Stimulated activated CD4-positive, alpha-beta T cell treated with anti-CD3 and anti-CD28 coated beads, Interleukin-15, amount 100 ng/mL, for 48 hours (primary cell): ENCODE measurements around the gene FAM120AOS.
"Not testable (repeated sequence)": the region's sequence is repeated elsewhere in the genome, so short reads cannot be mapped to it uniquely, and the experiment has no call there.

ENCODE experiments used
- DNase-seq, 2 donors: peaks; one replicate each; pipeline ENCODE4 v3.0.0-alpha.2; 2020; ENCODE audit warnings: low read depth in 2 of 2

Gene FAM120AOS

GRCh38 chr9:93467062-93467416 is 13.7 kb upstream of the FAM120AOS start:
- DNase-seq = no peak

GRCh38 chr9:93466416-93467061 is 13.2 kb upstream of the FAM120AOS start:
- no peak for DNase-seq

GRCh38 chr9:93465855-93466254 is 12.5 kb upstream of the FAM120AOS start:
- DNase-seq = no peak

- no peak for DNase-seq
These were observed 11.5 kb upstream of the FAM120AOS start for GRCh38 chr9:93464876-93465275.

- no peak for DNase-seq
These were observed 11.0 kb upstream of the FAM120AOS start for GRCh38 chr9:93464395-93464794.

GRCh38 chr9:93463638-93464248 is 10.4 kb upstream of the FAM120AOS start:
- DNase-seq = no peak

GRCh38 chr9:93461821-93462220 is 8.4 kb upstream of the FAM120AOS start:
- no peak for DNase-seq

GRCh38 chr9:93461414-93461743 is 8.0 kb upstream of the FAM120AOS start:
- DNase-seq = no peak

- DNase-seq = no peak
These were observed 7.5 kb upstream of the FAM120AOS start for GRCh38 chr9:93460689-93461413.

- DNase-seq = no peak
These were observed 6.1 kb upstream of the FAM120AOS start for GRCh38 chr9:93459432-93459847.

GRCh38 chr9:93458712-93459111 is 5.3 kb upstream of the FAM120AOS start:
- DNase-seq = no peak

- no peak for DNase-seq
These were observed 3.6 kb upstream of the FAM120AOS start for GRCh38 chr9:93457006-93457405.

- no peak for DNase-seq
These were observed 3.1 kb upstream of the FAM120AOS start for GRCh38 chr9:93456504-93456903.

GRCh38 chr9:93456022-93456421 is 2.6 kb upstream of the FAM120AOS start:
- DNase-seq = no peak

- DNase-seq = no peak
These were observed 703 bp downstream of the FAM120AOS start for GRCh38 chr9:93452710-93453046.

- peak in 1 of 2 donors; percentile 25 for DNase-seq
These were observed 1.3 kb downstream of the FAM120AOS start for GRCh38 chr9:93451849-93452709.

GRCh38 chr9:93450945-93451815 is 2.2 kb downstream of the FAM120AOS start, which contains the start of gene FAM120A:
FAM120A (plus strand) TSS chr9:93451685; CDS start chr9:93451916, 231 bp downstream.
- peak; percentile 56 to 60 for DNase-seq

GRCh38 chr9:93447655-93448054 is 5.7 kb downstream of the FAM120AOS start:
- DNase-seq = no peak

- DNase-seq = no peak
These were observed 7.3 kb downstream of the FAM120AOS start for GRCh38 chr9:93446073-93446472.

GRCh38 chr9:93440896-93441580 is 12.3 kb downstream of the FAM120AOS start:
- no peak for DNase-seq

GRCh38 chr9:93439301-93439700 is 14.1 kb downstream of the FAM120AOS start:
- not testable (repeated sequence) for DNase-seq
